OCI-LY7 (cell line): ENCODE data around the gene RIOK1.
"Not testable (repeated sequence)": the region's sequence is repeated elsewhere in the genome, so short reads cannot be mapped to it uniquely, and the experiment has no call there.

Experiments used
- EZH2phosphoT487 ChIP-seq: fragments of 200-600 bp; sonication (generic); IDR thresholded peaks from 2 replicates; pipeline ENCODE4 v1.6.1; 2018; ENCODE audit warnings: low read depth, borderline replicate concordance, mild to moderate bottlenecking, mixed run types, antibody characterized with exemption, low read length, moderate library complexity, mixed read lengths
- TF ChIP-seq, protein P1 (sequence below): fragments of 200-600 bp; sonication (generic); conservative IDR thresholded peaks from 2 replicates; pipeline ENCODE4 v1.5.1; 2014; ENCODE audit warnings: mild to moderate bottlenecking, antibody characterized with exemption, low read length, moderate library complexity, mixed read lengths

GRCh38 chr6:7347551-7347997, 42.0 kb upstream of the RIOK1 start:
- TF ChIP-seq, protein P1, sequence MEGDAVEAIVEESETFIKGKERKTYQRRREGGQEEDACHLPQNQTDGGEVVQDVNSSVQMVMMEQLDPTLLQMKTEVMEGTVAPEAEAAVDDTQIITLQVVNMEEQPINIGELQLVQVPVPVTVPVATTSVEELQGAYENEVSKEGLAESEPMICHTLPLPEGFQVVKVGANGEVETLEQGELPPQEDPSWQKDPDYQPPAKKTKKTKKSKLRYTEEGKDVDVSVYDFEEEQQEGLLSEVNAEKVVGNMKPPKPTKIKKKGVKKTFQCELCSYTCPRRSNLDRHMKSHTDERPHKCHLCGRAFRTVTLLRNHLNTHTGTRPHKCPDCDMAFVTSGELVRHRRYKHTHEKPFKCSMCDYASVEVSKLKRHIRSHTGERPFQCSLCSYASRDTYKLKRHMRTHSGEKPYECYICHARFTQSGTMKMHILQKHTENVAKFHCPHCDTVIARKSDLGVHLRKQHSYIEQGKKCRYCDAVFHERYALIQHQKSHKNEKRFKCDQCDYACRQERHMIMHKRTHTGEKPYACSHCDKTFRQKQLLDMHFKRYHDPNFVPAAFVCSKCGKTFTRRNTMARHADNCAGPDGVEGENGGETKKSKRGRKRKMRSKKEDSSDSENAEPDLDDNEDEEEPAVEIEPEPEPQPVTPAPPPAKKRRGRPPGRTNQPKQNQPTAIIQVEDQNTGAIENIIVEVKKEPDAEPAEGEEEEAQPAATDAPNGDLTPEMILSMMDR = not testable (repeated sequence)
- not testable (repeated sequence) for TF ChIP-seq EZH2phosphoT487
